ENCODE data around the gene DIP2C.

DNA sequence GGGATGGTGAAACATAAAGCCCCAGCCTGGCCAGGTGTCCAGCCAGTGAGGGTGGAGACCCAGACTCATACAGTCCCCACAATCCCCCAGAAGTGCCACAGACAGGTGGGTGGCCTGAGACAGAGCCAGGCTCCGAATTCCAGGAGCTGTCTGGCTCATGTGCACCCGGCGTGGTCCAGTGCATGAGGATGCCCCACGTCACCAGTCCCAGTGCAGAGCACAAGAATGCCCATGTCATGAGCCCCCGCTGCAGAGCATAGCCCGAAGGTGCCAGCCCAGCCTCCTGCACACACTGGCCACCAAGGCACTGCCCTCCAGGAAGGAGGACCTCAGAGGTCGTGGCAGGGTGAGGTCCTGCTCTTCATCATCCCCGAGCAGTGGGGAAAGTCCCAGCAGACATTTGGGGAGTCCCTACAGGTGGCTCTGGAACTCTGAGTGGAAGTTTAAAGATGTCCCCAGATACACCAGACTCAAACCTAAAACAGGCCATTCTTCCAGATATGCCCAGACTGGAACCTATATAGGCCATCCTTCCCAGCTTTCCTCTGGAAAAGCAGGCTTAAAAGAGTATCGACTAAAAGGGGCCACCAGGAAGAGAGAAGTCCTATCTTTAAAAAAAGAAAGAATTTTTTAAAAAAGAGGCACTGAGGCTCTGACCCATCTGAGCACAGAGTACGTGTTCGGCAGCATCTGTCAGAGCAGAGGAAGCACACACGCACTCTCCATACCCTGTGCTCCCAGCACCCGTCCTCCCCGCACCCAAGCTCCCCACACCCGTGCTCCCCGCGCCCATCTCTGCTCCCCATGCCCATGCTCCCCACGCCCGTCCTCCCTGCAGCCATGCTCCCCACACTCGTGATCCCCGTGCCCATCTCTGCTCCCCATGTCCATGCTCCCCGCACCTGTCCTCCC is 11.5 kb downstream of the DIP2C start:
- TF ChIP-seq, protein P1, sequence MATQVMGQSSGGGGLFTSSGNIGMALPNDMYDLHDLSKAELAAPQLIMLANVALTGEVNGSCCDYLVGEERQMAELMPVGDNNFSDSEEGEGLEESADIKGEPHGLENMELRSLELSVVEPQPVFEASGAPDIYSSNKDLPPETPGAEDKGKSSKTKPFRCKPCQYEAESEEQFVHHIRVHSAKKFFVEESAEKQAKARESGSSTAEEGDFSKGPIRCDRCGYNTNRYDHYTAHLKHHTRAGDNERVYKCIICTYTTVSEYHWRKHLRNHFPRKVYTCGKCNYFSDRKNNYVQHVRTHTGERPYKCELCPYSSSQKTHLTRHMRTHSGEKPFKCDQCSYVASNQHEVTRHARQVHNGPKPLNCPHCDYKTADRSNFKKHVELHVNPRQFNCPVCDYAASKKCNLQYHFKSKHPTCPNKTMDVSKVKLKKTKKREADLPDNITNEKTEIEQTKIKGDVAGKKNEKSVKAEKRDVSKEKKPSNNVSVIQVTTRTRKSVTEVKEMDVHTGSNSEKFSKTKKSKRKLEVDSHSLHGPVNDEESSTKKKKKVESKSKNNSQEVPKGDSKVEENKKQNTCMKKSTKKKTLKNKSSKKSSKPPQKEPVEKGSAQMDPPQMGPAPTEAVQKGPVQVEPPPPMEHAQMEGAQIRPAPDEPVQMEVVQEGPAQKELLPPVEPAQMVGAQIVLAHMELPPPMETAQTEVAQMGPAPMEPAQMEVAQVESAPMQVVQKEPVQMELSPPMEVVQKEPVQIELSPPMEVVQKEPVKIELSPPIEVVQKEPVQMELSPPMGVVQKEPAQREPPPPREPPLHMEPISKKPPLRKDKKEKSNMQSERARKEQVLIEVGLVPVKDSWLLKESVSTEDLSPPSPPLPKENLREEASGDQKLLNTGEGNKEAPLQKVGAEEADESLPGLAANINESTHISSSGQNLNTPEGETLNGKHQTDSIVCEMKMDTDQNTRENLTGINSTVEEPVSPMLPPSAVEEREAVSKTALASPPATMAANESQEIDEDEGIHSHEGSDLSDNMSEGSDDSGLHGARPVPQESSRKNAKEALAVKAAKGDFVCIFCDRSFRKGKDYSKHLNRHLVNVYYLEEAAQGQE (IDR thresholded peaks at IDR 0.05; ENCODE audit: low read depth, low read length), result no peak
- TF ChIP-seq TAF1 (IDR thresholded peaks at IDR 0.05; ENCODE audit: borderline replicate concordance, low read depth, low read length) (no peak), TEAD4 (IDR thresholded peaks at IDR 0.05; ENCODE audit: borderline replicate concordance, insufficient read depth) (no peak), CTCF (IDR thresholded peaks at IDR 0.05) (no peak), POLR2AphosphoS5 (IDR thresholded peaks at IDR 0.05; ENCODE audit: low read depth, low read length) (no peak), RCOR1 (IDR thresholded peaks at IDR 0.05; ENCODE audit: low read length) (no peak), FOSL2 (IDR thresholded peaks at IDR 0.05; ENCODE audit: borderline replicate concordance, low read depth) (no peak), GABPA (IDR thresholded peaks at IDR 0.05; ENCODE audit: low read depth) (no peak), SIN3A (IDR thresholded peaks at IDR 0.05; ENCODE audit: borderline replicate concordance, low read depth, low read length) (no peak), RFX5 (IDR thresholded peaks at IDR 0.05; ENCODE audit: low read length) (no peak), CHD2 (IDR thresholded peaks at IDR 0.05; ENCODE audit: low read length, partially characterized antibody) (no peak)
